Renal cortex interstitium (tissue), 11 donors: ENCODE measurements around the gene GRIN2A. TPM values are rescaled to one million over a fixed set of nuclear protein-coding genes. Genes with fewer than 3 reads are reported as not detected.
A peak's percentile ranks its signal among the peaks of the same experiment; 100 is the strongest.

Source experiments
- DNase-seq, 11 donors: peaks; one replicate each; pipeline ENCODE4 v3.0.0-alpha.2; 2013; ENCODE audit warnings: low read depth in 9 of 11, low spot score in 4 of 11; ENCODE audit errors: extremely low read depth in 1 of 11
- polyA plus RNA-seq, 3 donors: library from polyadenylated mRNA; unstranded; fragments of 120-200 nt; gene quantifications; one replicate each; pipeline ENCODE4 v1.2.1, GENCODE V29; 2013; ENCODE audit not compliant: insufficient read length in 3 of 3

GRIN2A gene
- polyA plus RNA-seq, 3 donors, result 5.8 to 6.6 (median 6.5) TPM

- DNase-seq, result no peak
Observed at GRCh38 chr16:10196999-10197398, 14.8 kb upstream of the GRIN2A start.

- no peak for DNase-seq
Observed at GRCh38 chr16:10191096-10191495, 8.9 kb upstream of the GRIN2A start.

GRCh38 chr16:10189861-10190390, 7.7 kb upstream of the GRIN2A start:
- no peak for DNase-seq

GRCh38 chr16:10188236-10188635, 6.0 kb upstream of the GRIN2A start:
- no peak for DNase-seq

GRCh38 chr16:10181196-10182162, 749 bp downstream of the GRIN2A start:
- peak in 10 of 11 donors; percentile 54 to 71 (median 66) for DNase-seq

- peak in 8 of 11 donors; percentile 27 to 61 (median 55) for DNase-seq
Observed at GRCh38 chr16:10180771-10181163, 1.5 kb downstream of the GRIN2A start.

GRCh38 chr16:10180042-10180770, 2.0 kb downstream of the GRIN2A start:
- no peak for DNase-seq

- no peak for DNase-seq
Observed at GRCh38 chr16:10178526-10178925, 3.7 kb downstream of the GRIN2A start.

- no peak for DNase-seq
Observed at GRCh38 chr16:10178080-10178479, 4.1 kb downstream of the GRIN2A start.

GRCh38 chr16:10172848-10173655, 9.2 kb downstream of the GRIN2A start:
- DNase-seq, result no peak

- no peak for DNase-seq
Observed at GRCh38 chr16:10171221-10171620, 11.0 kb downstream of the GRIN2A start.

GRCh38 chr16:10169904-10170410, 12.3 kb downstream of the GRIN2A start:
- DNase-seq, result no peak

- no peak for DNase-seq
Observed at GRCh38 chr16:10169031-10169430, 13.2 kb downstream of the GRIN2A start.

GRCh38 chr16:10168258-10168657, 14.0 kb downstream of the GRIN2A start:
- no peak for DNase-seq

- DNase-seq, result no peak
Observed at GRCh38 chr16:10165643-10166042, 16.6 kb downstream of the GRIN2A start.

GRCh38 chr16:10162981-10163380, 19.2 kb downstream of the GRIN2A start:
- DNase-seq, result no peak

GRCh38 chr16:10156099-10156498, 26.1 kb downstream of the GRIN2A start:
- no peak for DNase-seq

- no peak for DNase-seq
Observed at GRCh38 chr16:10154389-10154788, 27.8 kb downstream of the GRIN2A start.

GRCh38 chr16:10153985-10154384, 28.2 kb downstream of the GRIN2A start:
- DNase-seq, result no peak
